Activated naive CD4-positive, alpha-beta T cell treated with anti-CD3 and anti-CD28 coated beads, Interleukin-2, amount 50 U/mL, for 16 hours (primary cell): ENCODE data around the gene MTRFR.

Experiments used
- DNase-seq: peaks from one replicate; pipeline ENCODE4 v3.0.0-alpha.2; 2020

MTRFR gene

GRCh38 chr12:123271001-123271668 is 37.9 kb downstream of the MTRFR start:
- peak; percentile 82 for DNase-seq

- no peak for DNase-seq
Measured at GRCh38 chr12:123273166-123273565, 39.9 kb downstream of the MTRFR start.

GRCh38 chr12:123278101-123278627 is 44.9 kb downstream of the MTRFR start:
- DNase-seq: no peak

- no peak for DNase-seq
Measured at GRCh38 chr12:123280971-123281370, 47.7 kb downstream of the MTRFR start.

- no peak for DNase-seq
Measured at GRCh38 chr12:123282111-123282510, 48.9 kb downstream of the MTRFR start.

GRCh38 chr12:123283461-123283860 is 50.2 kb downstream of the MTRFR start:
- DNase-seq: no peak

- no peak for DNase-seq
Measured at GRCh38 chr12:123284669-123285068, 51.4 kb downstream of the MTRFR start.

GRCh38 chr12:123286652-123287373 is 53.6 kb downstream of the MTRFR start:
- DNase-seq: no peak

GRCh38 chr12:123288751-123289346 is 55.6 kb downstream of the MTRFR start:
- no peak for DNase-seq

- no peak for DNase-seq
Measured at GRCh38 chr12:123289911-123290310, 56.7 kb downstream of the MTRFR start.

GRCh38 chr12:123293178-123293760 is 60.0 kb downstream of the MTRFR start:
- DNase-seq: no peak

GRCh38 chr12:123305136-123305535 is 71.9 kb downstream of the MTRFR start:
- DNase-seq: no peak

GRCh38 chr12:123306200-123306599 is 73.0 kb downstream of the MTRFR start:
- no peak for DNase-seq
